HepG2 (cell line): ENCODE measurements around the gene GPR65. TPM values are rescaled to one million over a fixed set of nuclear protein-coding genes. Genes with fewer than 3 reads are reported as not detected.

Experiments used
- ATAC-seq: fragments of 200-7000 bp; cut with Tn5 transposase; 3 replicates; pipeline ENCODE4 v1.9.1; 2020; ENCODE audit warnings: mild to moderate bottlenecking, moderate library complexity
- BruUV-seq: library from RNA; stranded (reverse); fragments of 400-500 nt; replicated peaks from 2 replicates; lab custom pipeline; 2021; lab: Mats Ljungman, UMichigan
- CTCF ChIA-PET: fragments of 300-600 bp; formaldehyde crosslinking; extraction: SDS; loops from one replicate; lab custom pipeline; 2021; ENCODE audit warnings: low total read pairs, inconsistent platforms, low intra/inter-chr PET ratio; lab: Yijun Ruan, JAX
- POLR2A ChIA-PET: fragments of 350-600 bp; sonication (Branson Sonifier 250); formaldehyde crosslinking; loops from one replicate; lab custom pipeline; 2020; ENCODE audit warnings: antibody characterized with exemption, inconsistent platforms; lab: Yijun Ruan, JAX
- DNase-seq: peaks from one replicate; pipeline ENCODE4 v3.0.0-alpha.2; 2015; ENCODE audit warnings: low spot score
- FAIRE-seq: peaks from 3 replicates; lab custom pipeline; 2011; peaks lifted over from hg19 to GRCh38; lab: Jason Lieb, UNC
- H2AFZ ChIP-seq: one replicate; pipeline ENCODE4 v1.6.1; 2011; ENCODE audit warnings: low read length, inconsistent platforms
- H3K27ac ChIP-seq: fragments of 300-600 bp; 3 replicates; pipeline ENCODE4 v1.8.0; 2011; ENCODE audit warnings: mixed run types, mild to moderate bottlenecking, mixed read lengths, low read length, inconsistent platforms; ENCODE audit not compliant: insufficient read depth; ENCODE audit errors: extremely low read length
- H3K27me3 ChIP-seq, 2 experiments: fragments of 200-600 bp in 1 of 2; 2 replicates in 1 of 2; 3 replicates in 1 of 2; pipeline versions ENCODE4 v1.6.0 to v1.8.0; 2011; ENCODE audit warnings: low read length in 2 of 2, mild to moderate bottlenecking in 2 of 2, moderate library complexity in 2 of 2, inconsistent platforms in 1 of 2; ENCODE audit not compliant: insufficient read depth in 2 of 2, control insufficient read depth in 1 of 2
- H3K36me3 ChIP-seq, 2 experiments: fragments of 200-600 bp in 1 of 2; replicated peaks in 1 of 2; 2 replicates in 1 of 2; 3 replicates in 1 of 2; pipeline versions ENCODE4 v1.5.1 to v1.8.0; 2011; ENCODE audit warnings: low read length in 2 of 2, inconsistent platforms in 1 of 2; ENCODE audit not compliant: insufficient read depth in 2 of 2, control insufficient read depth in 1 of 2
- H3K4me1 ChIP-seq: 2 replicates; pipeline ENCODE4 v1.5.1; 2012; ENCODE audit warnings: low read length, inconsistent platforms; ENCODE audit not compliant: insufficient read depth
- H3K4me2 ChIP-seq: 2 replicates; pipeline ENCODE4 v1.6.0; 2011; ENCODE audit warnings: low read depth, low read length, inconsistent platforms
- H3K4me3 ChIP-seq, 3 experiments: fragments of 200-600 bp in 1 of 3; sonication (generic), shearing (Covaris generic) in 1 of 3; replicated peaks in 1 of 3; 2 replicates each; pipeline ENCODE4 v1.5.1; 2011 to 2016; ENCODE audit warnings: low read length in 3 of 3, inconsistent platforms in 2 of 3, low read depth in 2 of 3, mild to moderate bottlenecking in 2 of 3, control low read depth in 1 of 3, mixed read lengths in 1 of 3; ENCODE audit not compliant: insufficient read depth in 1 of 3
- H3K79me2 ChIP-seq: one replicate; pipeline ENCODE4 v1.6.1; 2011; ENCODE audit warnings: low read length, inconsistent platforms; ENCODE audit not compliant: insufficient read depth
- H3K9ac ChIP-seq: 2 replicates; pipeline ENCODE4 v1.6.0; 2011; ENCODE audit warnings: mild to moderate bottlenecking, low read depth, low read length, inconsistent platforms; ENCODE audit not compliant: insufficient read depth
- H3K9me3 ChIP-seq: 2 replicates; pipeline ENCODE4 v1.5.1; 2012; ENCODE audit warnings: mild to moderate bottlenecking, low read length
- H4K20me1 ChIP-seq: 2 replicates; pipeline ENCODE4 v1.6.0; 2011; ENCODE audit warnings: inconsistent platforms, mild to moderate bottlenecking, low read length, moderate library complexity; ENCODE audit not compliant: insufficient read depth
- ELF1 ChIP-seq: sonication (generic); formaldehyde crosslinking; IDR thresholded peaks from 2 replicates; pipeline ENCODE4 v1.4.0; 2020; ENCODE audit warnings: missing genetic modification reagents
- HIC2 ChIP-seq: sonication (generic); formaldehyde crosslinking; IDR thresholded peaks from 2 replicates; pipeline ENCODE4 v1.9.0; 2022; ENCODE audit warnings: low read depth, missing genetic modification reagents
- HNF4A ChIP-seq: sonication (generic); formaldehyde crosslinking; IDR thresholded peaks from 2 replicates; pipeline ENCODE4 v1.4.0; 2020; ENCODE audit warnings: missing genetic modification reagents
- HOMEZ ChIP-seq: IDR thresholded peaks from 2 replicates; pipeline ENCODE4 v1.6.1; 2016; ENCODE audit warnings: low read depth
- MED1 ChIP-seq: sonication (generic); formaldehyde crosslinking; IDR thresholded peaks from 2 replicates; pipeline ENCODE4 v1.4.0; 2020; ENCODE audit warnings: missing genetic modification reagents
- NCOA2 ChIP-seq: sonication (generic); formaldehyde crosslinking; IDR thresholded peaks from 2 replicates; pipeline ENCODE4 v1.8.0; 2022; ENCODE audit warnings: inconsistent platforms
- NR1H2 ChIP-seq: sonication (generic); formaldehyde crosslinking; IDR thresholded peaks from 2 replicates; pipeline ENCODE4 v1.8.1; 2022; ENCODE audit warnings: low read depth, missing genetic modification reagents, borderline replicate concordance
- NR2F6 ChIP-seq, 2 experiments: IDR thresholded peaks; 2 replicates each; pipeline ENCODE4 v1.6.1; 2016; ENCODE audit warnings: antibody characterized with exemption in 1 of 2, mild to moderate bottlenecking in 1 of 2
- RELA ChIP-seq: sonication (generic); formaldehyde crosslinking; IDR thresholded peaks from 2 replicates; pipeline ENCODE4 v1.4.0; 2020; ENCODE audit warnings: missing genetic modification reagents
- SRF ChIP-seq: IDR thresholded peaks from 2 replicates; pipeline ENCODE4 v1.6.1; 2011; ENCODE audit warnings: mild to moderate bottlenecking, low read depth, low read length, moderate library complexity
- XRCC5 ChIP-seq: fragments of 200-400 bp; formaldehyde crosslinking; optimal IDR thresholded peaks from 2 replicates; pipeline ENCODE3; 2017; ENCODE audit warnings: mild to moderate bottlenecking, low read length
- ZFP36L2 ChIP-seq: sonication (generic); formaldehyde crosslinking; IDR thresholded peaks from 2 replicates; pipeline ENCODE4 v1.4.0; 2020; ENCODE audit warnings: missing genetic modification reagents
- ZNF274 ChIP-seq: sonication (generic); formaldehyde crosslinking; IDR thresholded peaks from 2 replicates; pipeline ENCODE4 v1.5.1; 2020; ENCODE audit warnings: mild to moderate bottlenecking, missing genetic modification reagents
- ZNF546 ChIP-seq: sonication (generic); formaldehyde crosslinking; conservative IDR thresholded peaks from 2 replicates; pipeline ENCODE4 v1.8.1; 2023; ENCODE audit warnings: mild to moderate bottlenecking, missing genetic modification reagents
- WGBS: methylation state at CpG from one replicate; pipeline ENCODE4 v1.1.6; 2017; ENCODE audit warnings: low lambda C conversion rate; 5-methylcytosine and 5-hydroxymethylcytosine counted together
- in situ Hi-C: cut with HindIII; loops from 2 replicates; pipeline ENCODE4 v1.10.0; 2017; ENCODE audit warnings: low pct_unique_long_range_greater_than_20kb; ENCODE audit not compliant: extremely low pct_ligation_motif_present
- intact Hi-C: fragments of 100-400 bp; cut with micrococcal nuclease; formaldehyde crosslinking; loops from one replicate; pipeline ENCODE4 v1.10.0; 2022; ENCODE audit not compliant: unreplicated experiment
- polyA plus RNA-seq, 8 experiments: library from polyadenylated mRNA; depleted of rRNA in 3 of 8; stranded (reverse) in 7 of 8; unstranded in 1 of 8; fragments of >200 nt; fragmentation: Illumina TruSeq in 4 of 8; extraction: Trizol in 4 of 8; gene quantifications; 2 replicates each; pipeline versions ENCODE4 v1.2.1 to v1.2.3, GENCODE V29; 2011 to 2016; ENCODE audit warnings: low read depth in 4 of 8, missing spikeins in 1 of 8, mixed read lengths in 1 of 8; ENCODE audit not compliant: insufficient read depth in 1 of 8
- total RNA-seq, 5 experiments: library from RNA; depleted of rRNA; stranded (reverse); fragments of >200 nt; fragmentation: Illumina TruSeq; extraction: Trizol; gene quantifications; 2 replicates each; pipeline ENCODE4 v1.2.3, GENCODE V29; 2016; ENCODE audit warnings: low read depth in 1 of 5
- TF ChIP-seq, protein P1 (sequence below): sonication (generic); formaldehyde crosslinking; IDR thresholded peaks from 2 replicates; pipeline ENCODE4 v1.4.0; 2020; ENCODE audit warnings: missing genetic modification reagents, borderline replicate concordance
- TF ChIP-seq, protein P2 (sequence below): IDR thresholded peaks from 2 replicates; pipeline ENCODE4 v1.6.1; 2018; ENCODE audit warnings: missing genetic modification reagents, mild to moderate bottlenecking, missing compliant biosample characterization

The GPR65 gene
- total and polyA plus RNA-seq, 2 of the 13 experiments (the other 11 are each of a cell fraction or from before 2014, with no cell fraction given) = not detected

GRCh38 chr14:88023658-88024187 is 18.8 kb downstream of the GPR65 start:
- Histone ChIP-seq H4K20me1 (no peaks in the 10 kb centered on the region), H3K79me2 (peaks cover 34% of the 10 kb centered on the region), H3K9me3 (no peaks in the 10 kb centered on the region), H3K27ac (peak overlapping the region; percentile 78), H3K4me2 (peak overlapping the region; percentile 67), H2AFZ (peak overlapping the region; percentile 64), H3K9ac (peak overlapping the region; percentile 56), H3K4me3 (peak overlapping the region; percentile 8 to 46 (median 33); a peak in 5 of 6 replicates), H3K27me3 (no peaks in the 10 kb centered on the region), H3K36me3 (peaks cover 0 to 11% of the 10 kb centered on the region in 2 experiments; a peak in 1 of 5 replicates), H3K4me1 (peaks cover 81% of the 10 kb centered on the region)
- DNase-seq (peak; percentile 78), ATAC-seq (peak; percentile 86), FAIRE-seq (no peak)
- intact Hi-C loops (loop anchor here (1.0 kb wide), 1 partner anchor 21 kb away; no protein-coding TSS in a partner anchor), in situ Hi-C loops (loop anchor here (25.0 kb wide), 1 partner anchor 364 kb away; the partner anchor contains the start of gene SPATA7)
- 0% methylated on average over 3 of the region's 3 CpGs for WGBS
- CTCF ChIA-PET = no interaction called here
- POLR2A ChIA-PET = no interaction called here
- BruUV-seq = no TSS peak
- TF ChIP-seq RELA (CRISPR knock-in tag) (no peak), SRF (no peak), ZNF274 (CRISPR knock-in tag) (no peak), NCOA2 (CRISPR knock-in tag) (peak; percentile 42; the same call in 1 of the 2 replicates), HNF4A (CRISPR knock-in tag) (peak; percentile 55), NR2F6 (IDR thresholded peaks at IDR 0.05) (peak; percentile 90), NR2F6 (CRISPR knock-in tag; IDR thresholded peaks at IDR 0.05) (peak; percentile 89), ZNF546 (CRISPR knock-in tag) (no peak), MED1 (CRISPR knock-in tag) (peak; percentile 78; the same call in 1 of the 2 replicates), HIC2 (CRISPR knock-in tag) (no peak), ZFP36L2 (no peak), NR1H2 (CRISPR knock-in tag) (no peak), HOMEZ (CRISPR knock-in tag) (0 out of 2 replicates have a peak, but pooled peaks have one; percentile 41), XRCC5 (peak; percentile 39), ELF1 (peak; percentile 58)
- TF ChIP-seq, protein P1, sequence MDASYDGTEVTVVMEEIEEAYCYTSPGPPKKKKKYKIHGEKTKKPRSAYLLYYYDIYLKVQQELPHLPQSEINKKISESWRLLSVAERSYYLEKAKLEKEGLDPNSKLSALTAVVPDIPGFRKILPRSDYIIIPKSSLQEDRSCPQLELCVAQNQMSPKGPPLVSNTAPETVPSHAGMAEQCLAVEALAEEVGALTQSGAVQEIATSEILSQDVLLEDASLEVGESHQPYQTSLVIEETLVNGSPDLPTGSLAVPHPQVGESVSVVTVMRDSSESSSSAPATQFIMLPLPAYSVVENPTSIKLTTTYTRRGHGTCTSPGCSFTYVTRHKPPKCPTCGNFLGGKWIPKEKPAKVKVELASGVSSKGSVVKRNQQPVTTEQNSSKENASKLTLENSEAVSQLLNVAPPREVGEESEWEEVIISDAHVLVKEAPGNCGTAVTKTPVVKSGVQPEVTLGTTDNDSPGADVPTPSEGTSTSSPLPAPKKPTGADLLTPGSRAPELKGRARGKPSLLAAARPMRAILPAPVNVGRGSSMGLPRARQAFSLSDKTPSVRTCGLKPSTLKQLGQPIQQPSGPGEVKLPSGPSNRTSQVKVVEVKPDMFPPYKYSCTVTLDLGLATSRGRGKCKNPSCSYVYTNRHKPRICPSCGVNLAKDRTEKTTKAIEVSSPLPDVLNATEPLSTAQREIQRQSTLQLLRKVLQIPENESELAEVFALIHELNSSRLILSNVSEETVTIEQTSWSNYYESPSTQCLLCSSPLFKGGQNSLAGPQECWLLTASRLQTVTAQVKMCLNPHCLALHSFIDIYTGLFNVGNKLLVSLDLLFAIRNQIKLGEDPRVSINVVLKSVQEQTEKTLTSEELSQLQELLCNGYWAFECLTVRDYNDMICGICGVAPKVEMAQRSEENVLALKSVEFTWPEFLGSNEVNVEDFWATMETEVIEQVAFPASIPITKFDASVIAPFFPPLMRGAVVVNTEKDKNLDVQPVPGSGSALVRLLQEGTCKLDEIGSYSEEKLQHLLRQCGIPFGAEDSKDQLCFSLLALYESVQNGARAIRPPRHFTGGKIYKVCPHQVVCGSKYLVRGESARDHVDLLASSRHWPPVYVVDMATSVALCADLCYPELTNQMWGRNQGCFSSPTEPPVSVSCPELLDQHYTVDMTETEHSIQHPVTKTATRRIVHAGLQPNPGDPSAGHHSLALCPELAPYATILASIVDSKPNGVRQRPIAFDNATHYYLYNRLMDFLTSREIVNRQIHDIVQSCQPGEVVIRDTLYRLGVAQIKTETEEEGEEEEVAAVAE (CRISPR knock-in tag) = 0 out of 2 replicates have a peak, but pooled peaks have one; percentile 39
- TF ChIP-seq, protein P2, sequence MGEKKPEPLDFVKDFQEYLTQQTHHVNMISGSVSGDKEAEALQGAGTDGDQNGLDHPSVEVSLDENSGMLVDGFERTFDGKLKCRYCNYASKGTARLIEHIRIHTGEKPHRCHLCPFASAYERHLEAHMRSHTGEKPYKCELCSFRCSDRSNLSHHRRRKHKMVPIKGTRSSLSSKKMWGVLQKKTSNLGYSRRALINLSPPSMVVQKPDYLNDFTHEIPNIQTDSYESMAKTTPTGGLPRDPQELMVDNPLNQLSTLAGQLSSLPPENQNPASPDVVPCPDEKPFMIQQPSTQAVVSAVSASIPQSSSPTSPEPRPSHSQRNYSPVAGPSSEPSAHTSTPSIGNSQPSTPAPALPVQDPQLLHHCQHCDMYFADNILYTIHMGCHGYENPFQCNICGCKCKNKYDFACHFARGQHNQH (CRISPR knock-in tag) = peak; percentile 58; the same call in 1 of the 2 replicates
